Subcutaneous abdominal adipose tissue (tissue), 5 donors: ENCODE results near the gene TEKT2.

ENCODE experiments used
- H3K27ac ChIP-seq: one replicate; pipeline ENCODE4 v1.7.0; 2013; ENCODE audit warnings: low read depth, mild to moderate bottlenecking, inconsistent platforms, low read length, moderate library complexity
- H3K27me3 ChIP-seq, 5 donors: one replicate each; pipeline ENCODE4 v1.7.0; 2013; ENCODE audit warnings: low read length in 5 of 5, inconsistent platforms in 1 of 5; ENCODE audit not compliant: control insufficient read depth in 5 of 5, insufficient read depth in 4 of 5
- H3K36me3 ChIP-seq, 5 donors: one replicate each; pipeline ENCODE4 v1.7.0; 2013; ENCODE audit warnings: low read length in 5 of 5; ENCODE audit not compliant: control insufficient read depth in 5 of 5, insufficient read depth in 5 of 5
- H3K4me1 ChIP-seq, 5 donors: one replicate each; pipeline ENCODE4 v1.7.0; 2013; ENCODE audit warnings: low read length in 5 of 5, mild to moderate bottlenecking in 3 of 5, moderate library complexity in 1 of 5; ENCODE audit not compliant: control insufficient read depth in 5 of 5, insufficient read depth in 5 of 5
- H3K4me3 ChIP-seq, 5 donors: one replicate each; pipeline ENCODE4 v1.7.0; 2013; ENCODE audit warnings: low read length in 5 of 5, low read depth in 1 of 5
- H3K9ac ChIP-seq, 5 donors: one replicate each; pipeline ENCODE4 v1.7.0; 2013; ENCODE audit warnings: low read length in 5 of 5, mild to moderate bottlenecking in 4 of 5, moderate library complexity in 3 of 5
- H3K9me3 ChIP-seq, 5 donors: one replicate each; pipeline ENCODE4 v1.7.0; 2013; ENCODE audit warnings: low read length in 5 of 5; ENCODE audit not compliant: control insufficient read depth in 5 of 5
- donor health status: healthy.
- donor health status: healthy.
- donor health status: healthy.
- donor health status: healthy.
- donor health status: healthy.

Gene TEKT2

GRCh38 chr1:36115931-36116330 is 32.0 kb downstream of the TEKT2 start:
- H3K4me3 ChIP-seq: no peak overlapping the region
- H3K4me1 ChIP-seq: peaks cover 0 to 23% (median 6%) of the 10 kb centered on the region in 5 donors
- H3K9me3 ChIP-seq: no peaks in the 10 kb centered on the region
- no peak overlapping the region for H3K27ac ChIP-seq
- H3K27me3 ChIP-seq: peaks cover 0 to 7% (median 2%) of the 10 kb centered on the region in 5 donors
- no peaks in the 10 kb centered on the region for H3K36me3 ChIP-seq
- no peak overlapping the region for H3K9ac ChIP-seq

GRCh38 chr1:36116901-36117300 is 33.0 kb downstream of the TEKT2 start:
- peaks cover 0 to 23% (median 6%) of the 10 kb centered on the region in 5 donors for H3K4me1 ChIP-seq
- no peak overlapping the region for H3K4me3 ChIP-seq
- H3K9ac ChIP-seq: peak overlapping the region in 1 of 5 donors; percentile 11
- H3K36me3 ChIP-seq: no peaks in the 10 kb centered on the region
- peaks cover 0 to 7% (median 2%) of the 10 kb centered on the region in 5 donors for H3K27me3 ChIP-seq
- no peak overlapping the region for H3K27ac ChIP-seq
- H3K9me3 ChIP-seq: no peaks in the 10 kb centered on the region

- Histone ChIP-seq H3K9ac (no peak overlapping the region), H3K27me3 (peaks cover 0 to 7% (median under 1%) of the 10 kb centered on the region in 5 donors), H3K27ac (no peak overlapping the region), H3K4me1 (peaks cover 0 to 32% (median 13%) of the 10 kb centered on the region in 5 donors), H3K36me3 (no peaks in the 10 kb centered on the region), H3K4me3 (no peak overlapping the region), H3K9me3 (no peaks in the 10 kb centered on the region)
Observed at GRCh38 chr1:36118447-36119204, 34.7 kb downstream of the TEKT2 start.

- no peaks in the 10 kb centered on the region for H3K36me3 ChIP-seq
- no peak overlapping the region for H3K27ac ChIP-seq
- H3K4me3 ChIP-seq: no peak overlapping the region
- H3K27me3 ChIP-seq: peaks cover 0 to 12% (median 1%) of the 10 kb centered on the region in 5 donors
- no peak overlapping the region for H3K9ac ChIP-seq
- peaks cover 0 to 40% (median 19%) of the 10 kb centered on the region in 5 donors for H3K4me1 ChIP-seq
- H3K9me3 ChIP-seq: no peaks in the 10 kb centered on the region
Observed at GRCh38 chr1:36119456-36119855, 35.6 kb downstream of the TEKT2 start.

- no peak overlapping the region for H3K4me3 ChIP-seq
Observed at GRCh38 chr1:36122062-36123030, 38.5 kb downstream of the TEKT2 start.

GRCh38 chr1:36123356-36123755 is 39.5 kb downstream of the TEKT2 start:
- Histone ChIP-seq H3K9ac (peak overlapping the region in 2 of 5 donors; percentile 25 to 64), H3K4me1 (peaks cover 0 to 37% (median 14%) of the 10 kb centered on the region in 5 donors), H3K4me3 (peak overlapping the region in 2 of 5 donors; percentile 4 to 24), H3K36me3 (no peaks in the 10 kb centered on the region), H3K27me3 (peaks cover 3 to 24% (median 7%) of the 10 kb centered on the region in 5 donors), H3K27ac (no peak overlapping the region), H3K9me3 (no peaks in the 10 kb centered on the region)

More at GRCh38 chr1:36122062-36123030, 38.5 kb downstream of the TEKT2 start:
- H3K9ac ChIP-seq: no peak overlapping the region
- peaks cover 3 to 27% (median 7%) of the 10 kb centered on the region in 5 donors for H3K27me3 ChIP-seq
- H3K36me3 ChIP-seq: no peaks in the 10 kb centered on the region
- H3K9me3 ChIP-seq: no peaks in the 10 kb centered on the region
- no peak overlapping the region for H3K27ac ChIP-seq
- H3K4me1 ChIP-seq: peaks cover 0 to 37% (median 14%) of the 10 kb centered on the region in 5 donors

- Histone ChIP-seq H3K27me3 (peaks cover 3 to 20% (median 7%) of the 10 kb centered on the region in 5 donors), H3K27ac (no peak overlapping the region), H3K9me3 (no peaks in the 10 kb centered on the region), H3K36me3 (no peaks in the 10 kb centered on the region), H3K4me3 (peak overlapping the region in 1 of 5 donors; percentile 18), H3K9ac (no peak overlapping the region), H3K4me1 (peaks cover 0 to 33% (median 14%) of the 10 kb centered on the region in 5 donors)
Observed at GRCh38 chr1:36124404-36125128, 40.7 kb downstream of the TEKT2 start.

- Histone ChIP-seq H3K27ac (no peak within 1 kb of the TSS), H3K27me3 (peaks cover 3 to 20% (median 7%) of the 10 kb centered on the region in 5 donors), H3K9me3 (no peaks in the 10 kb centered on the region), H3K4me3 (peak within 1 kb of the TSS in 4 of 5 donors; percentile 46 to 61 (median 50)), H3K9ac (peak within 1 kb of the TSS in 3 of 5 donors; percentile 19 to 25 (median 20)), H3K36me3 (no peaks in the 10 kb centered on the region), H3K4me1 (peaks cover 0 to 32% (median 14%) of the 10 kb centered on the region in 5 donors)
Observed at GRCh38 chr1:36125129-36125991, 41.5 kb downstream of the TEKT2 start, which contains the start of gene COL8A2. Gene COL8A2 (minus strand): TSS chr1:36125222. CDS start chr1:36100242, 24,980 bp downstream.
